HepG2 (cell line): ENCODE measurements around the gene ZNRF3. TPM values are rescaled to one million over a fixed set of nuclear protein-coding genes. Genes with fewer than 3 reads are reported as not detected.

Source experiments
- ATAC-seq: fragments of 200-7000 bp; cut with Tn5 transposase; 3 replicates; pipeline ENCODE4 v1.9.1; 2020; ENCODE audit warnings: mild to moderate bottlenecking, moderate library complexity
- BruUV-seq: library from RNA; stranded (reverse); fragments of 400-500 nt; replicated peaks from 2 replicates; lab custom pipeline; 2021; lab: Mats Ljungman, UMichigan
- CTCF ChIA-PET: fragments of 300-600 bp; formaldehyde crosslinking; extraction: SDS; loops from one replicate; lab custom pipeline; 2021; ENCODE audit warnings: low total read pairs, inconsistent platforms, low intra/inter-chr PET ratio; lab: Yijun Ruan, JAX
- POLR2A ChIA-PET: fragments of 350-600 bp; sonication (Branson Sonifier 250); formaldehyde crosslinking; loops from one replicate; lab custom pipeline; 2020; ENCODE audit warnings: antibody characterized with exemption, inconsistent platforms; lab: Yijun Ruan, JAX
- DNase-seq: peaks from one replicate; pipeline ENCODE4 v3.0.0-alpha.2; 2015; ENCODE audit warnings: low spot score
- FAIRE-seq: peaks from 3 replicates; lab custom pipeline; 2011; peaks lifted over from hg19 to GRCh38; lab: Jason Lieb, UNC
- H2AFZ ChIP-seq: one replicate; pipeline ENCODE4 v1.6.1; 2011; ENCODE audit warnings: low read length, inconsistent platforms
- H3K27ac ChIP-seq: fragments of 300-600 bp; 3 replicates; pipeline ENCODE4 v1.8.0; 2011; ENCODE audit warnings: mixed run types, mild to moderate bottlenecking, mixed read lengths, low read length, inconsistent platforms; ENCODE audit not compliant: insufficient read depth; ENCODE audit errors: extremely low read length
- H3K27me3 ChIP-seq, 2 experiments: fragments of 200-600 bp in 1 of 2; 2 replicates in 1 of 2; 3 replicates in 1 of 2; pipeline versions ENCODE4 v1.6.0 to v1.8.0; 2011; ENCODE audit warnings: low read length in 2 of 2, mild to moderate bottlenecking in 2 of 2, moderate library complexity in 2 of 2, inconsistent platforms in 1 of 2; ENCODE audit not compliant: insufficient read depth in 2 of 2, control insufficient read depth in 1 of 2
- H3K36me3 ChIP-seq, 2 experiments: fragments of 200-600 bp in 1 of 2; replicated peaks in 1 of 2; 2 replicates in 1 of 2; 3 replicates in 1 of 2; pipeline versions ENCODE4 v1.5.1 to v1.8.0; 2011; ENCODE audit warnings: low read length in 2 of 2, inconsistent platforms in 1 of 2; ENCODE audit not compliant: insufficient read depth in 2 of 2, control insufficient read depth in 1 of 2
- H3K4me1 ChIP-seq: 2 replicates; pipeline ENCODE4 v1.5.1; 2012; ENCODE audit warnings: low read length, inconsistent platforms; ENCODE audit not compliant: insufficient read depth
- H3K4me2 ChIP-seq: 2 replicates; pipeline ENCODE4 v1.6.0; 2011; ENCODE audit warnings: low read depth, low read length, inconsistent platforms
- H3K4me3 ChIP-seq, 3 experiments: fragments of 200-600 bp in 1 of 3; sonication (generic), shearing (Covaris generic) in 1 of 3; replicated peaks in 1 of 3; 2 replicates each; pipeline ENCODE4 v1.5.1; 2011 to 2016; ENCODE audit warnings: low read length in 3 of 3, inconsistent platforms in 2 of 3, low read depth in 2 of 3, mild to moderate bottlenecking in 2 of 3, control low read depth in 1 of 3, mixed read lengths in 1 of 3; ENCODE audit not compliant: insufficient read depth in 1 of 3
- H3K79me2 ChIP-seq: one replicate; pipeline ENCODE4 v1.6.1; 2011; ENCODE audit warnings: low read length, inconsistent platforms; ENCODE audit not compliant: insufficient read depth
- H3K9ac ChIP-seq: 2 replicates; pipeline ENCODE4 v1.6.0; 2011; ENCODE audit warnings: mild to moderate bottlenecking, low read depth, low read length, inconsistent platforms; ENCODE audit not compliant: insufficient read depth
- H3K9me3 ChIP-seq: 2 replicates; pipeline ENCODE4 v1.5.1; 2012; ENCODE audit warnings: mild to moderate bottlenecking, low read length
- H4K20me1 ChIP-seq: 2 replicates; pipeline ENCODE4 v1.6.0; 2011; ENCODE audit warnings: inconsistent platforms, mild to moderate bottlenecking, low read length, moderate library complexity; ENCODE audit not compliant: insufficient read depth
- CEBPG ChIP-seq: IDR thresholded peaks from 2 replicates; pipeline ENCODE4 v1.6.1; 2016
- FOXA1 ChIP-seq, 2 experiments: fragments of 450-650 bp in 1 of 2; sonication (generic) in 1 of 2; formaldehyde crosslinking in 1 of 2; IDR thresholded peaks; 2 replicates each; pipeline versions ENCODE4 v1.4.0 to v1.6.1; 2016 to 2020; ENCODE audit warnings: missing genetic modification reagents in 1 of 2
- FOXA3 ChIP-seq: IDR thresholded peaks from 2 replicates; pipeline ENCODE4 v1.6.1; 2016; ENCODE audit warnings: missing genetic modification reagents, missing compliant biosample characterization
- FOXJ3 ChIP-seq: sonication (generic); formaldehyde crosslinking; IDR thresholded peaks from 2 replicates; pipeline ENCODE4 v1.4.0; 2020; ENCODE audit warnings: missing genetic modification reagents, mild to moderate bottlenecking, borderline replicate concordance
- FOXP1 ChIP-seq, 2 experiments: fragments of 450-650 bp in 1 of 2; IDR thresholded peaks; 2 replicates each; pipeline ENCODE4 v1.6.1; 2017 to 2018; ENCODE audit warnings: antibody characterized with exemption in 1 of 2
- GATAD2A ChIP-seq: IDR thresholded peaks from 2 replicates; pipeline ENCODE4 v1.6.1; 2016
- ISL2 ChIP-seq: sonication (generic); formaldehyde crosslinking; IDR thresholded peaks from 2 replicates; pipeline ENCODE4 v1.5.0; 2020; ENCODE audit warnings: missing genetic modification reagents
- KMT2A ChIP-seq: sonication (generic); formaldehyde crosslinking; IDR thresholded peaks from 2 replicates; pipeline ENCODE4 v1.4.0; 2020; ENCODE audit warnings: missing genetic modification reagents
- MED1 ChIP-seq: sonication (generic); formaldehyde crosslinking; IDR thresholded peaks from 2 replicates; pipeline ENCODE4 v1.4.0; 2020; ENCODE audit warnings: missing genetic modification reagents
- RBM22 ChIP-seq: fragments of 200-400 bp; formaldehyde crosslinking; optimal IDR thresholded peaks from 2 replicates; pipeline ENCODE3; 2017; ENCODE audit warnings: mild to moderate bottlenecking, low read length, moderate library complexity
- SOX13 ChIP-seq, 3 experiments: fragments of 450-650 bp in 1 of 3; sonication (generic) in 1 of 3; formaldehyde crosslinking in 1 of 3; IDR thresholded peaks in 2 of 3; conservative IDR thresholded peaks in 1 of 3; 2 replicates each; pipeline versions ENCODE4 v1.5.0 to v1.6.1; 2016 to 2020; ENCODE audit warnings: antibody characterized with exemption in 1 of 3, mild to moderate bottlenecking in 1 of 3, missing compliant biosample characterization in 1 of 3, missing genetic modification reagents in 1 of 3, moderate library complexity in 1 of 3
- TBX2 ChIP-seq: sonication (generic); formaldehyde crosslinking; IDR thresholded peaks from 2 replicates; pipeline ENCODE4 v1.5.0; 2020; ENCODE audit warnings: missing genetic modification reagents, mild to moderate bottlenecking, borderline replicate concordance
- TFDP2 ChIP-seq: sonication (generic); formaldehyde crosslinking; IDR thresholded peaks from 2 replicates; pipeline ENCODE4 v1.4.0; 2020; ENCODE audit warnings: missing genetic modification reagents
- ZNF256 ChIP-seq: sonication (generic); formaldehyde crosslinking; conservative IDR thresholded peaks from 2 replicates; pipeline ENCODE4 v1.4.0; 2020; ENCODE audit warnings: missing genetic modification reagents
- ZNF44 ChIP-seq: sonication (generic); formaldehyde crosslinking; IDR thresholded peaks from 2 replicates; pipeline ENCODE4 v1.5.1; 2020; ENCODE audit warnings: mild to moderate bottlenecking, missing genetic modification reagents
- ZNF788 ChIP-seq: sonication (generic); formaldehyde crosslinking; IDR thresholded peaks from 2 replicates; pipeline ENCODE4 v1.5.0; 2020; ENCODE audit warnings: mild to moderate bottlenecking, missing genetic modification reagents, borderline replicate concordance
- in situ Hi-C: cut with HindIII; loops from 2 replicates; pipeline ENCODE4 v1.10.0; 2017; ENCODE audit warnings: low pct_unique_long_range_greater_than_20kb; ENCODE audit not compliant: extremely low pct_ligation_motif_present
- intact Hi-C: fragments of 100-400 bp; cut with micrococcal nuclease; formaldehyde crosslinking; loops from one replicate; pipeline ENCODE4 v1.10.0; 2022; ENCODE audit not compliant: unreplicated experiment
- polyA plus RNA-seq, 8 experiments: library from polyadenylated mRNA; depleted of rRNA in 3 of 8; stranded (reverse) in 7 of 8; unstranded in 1 of 8; fragments of >200 nt; fragmentation: Illumina TruSeq in 4 of 8; extraction: Trizol in 4 of 8; gene quantifications; 2 replicates each; pipeline versions ENCODE4 v1.2.1 to v1.2.3, GENCODE V29; 2011 to 2016; ENCODE audit warnings: low read depth in 4 of 8, missing spikeins in 1 of 8, mixed read lengths in 1 of 8; ENCODE audit not compliant: insufficient read depth in 1 of 8
- total RNA-seq, 5 experiments: library from RNA; depleted of rRNA; stranded (reverse); fragments of >200 nt; fragmentation: Illumina TruSeq; extraction: Trizol; gene quantifications; 2 replicates each; pipeline ENCODE4 v1.2.3, GENCODE V29; 2016; ENCODE audit warnings: low read depth in 1 of 5
- TF ChIP-seq, protein P1 (sequence below): IDR thresholded peaks from 2 replicates; pipeline ENCODE4 v1.4.0; 2020; ENCODE audit warnings: mild to moderate bottlenecking, missing genetic modification reagents
- TF ChIP-seq, protein P2 (sequence below): sonication (generic); IDR thresholded peaks from 2 replicates; pipeline ENCODE4 v1.6.1; 2016; ENCODE audit warnings: low read depth, borderline replicate concordance

The ZNRF3 gene
- total and polyA plus RNA-seq, 2 of the 13 experiments (the other 11 are each of a cell fraction or from before 2014, with no cell fraction given) = 20.3 to 36.7 TPM

DNA sequence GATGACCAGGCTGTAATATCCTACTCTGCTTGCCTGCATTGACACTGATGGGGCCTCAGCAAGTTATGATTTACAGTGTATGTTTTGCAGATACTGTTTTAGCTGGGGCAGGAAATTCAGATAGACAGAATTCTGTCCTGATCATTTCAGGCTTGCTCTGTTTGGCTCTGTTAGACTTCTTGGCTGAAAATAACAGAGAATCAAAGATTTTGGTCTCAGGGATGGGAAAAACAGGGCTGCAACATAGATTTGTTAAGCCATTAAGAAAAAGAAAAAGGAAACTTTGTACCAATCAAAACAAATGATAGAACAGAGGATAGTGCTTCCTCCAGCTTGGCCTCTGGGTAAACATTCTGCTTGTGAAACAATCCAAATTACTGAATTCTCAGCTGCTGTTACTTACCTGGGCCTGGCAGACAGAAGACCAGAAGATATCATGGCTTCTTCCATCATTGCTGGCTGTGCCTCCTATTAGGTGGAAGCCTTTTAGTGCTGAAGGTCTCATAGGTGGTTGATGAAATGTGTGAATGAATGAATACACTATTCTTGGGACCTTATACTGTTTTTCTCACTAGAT, 22.0 kb downstream of the ZNRF3 start:
- CTCF ChIA-PET = no interaction called here
- in situ Hi-C loops = no loop called here
- BruUV-seq = no TSS peak
- Histone ChIP-seq H4K20me1 (peaks cover 56% of the 10 kb centered on the region), H3K79me2 (peaks cover 98% of the 10 kb centered on the region), H3K4me1 (peaks cover 99% of the 10 kb centered on the region), H3K27ac (peak overlapping the region; percentile 36), H3K4me3 (no peak overlapping the region), H2AFZ (no peak overlapping the region), H3K9ac (0 out of 2 replicates have a peak overlapping the region, but pooled peaks have one; percentile 4), H3K4me2 (peak overlapping the region; percentile 29; the same call in 1 of the 2 replicates), H3K9me3 (no peaks in the 10 kb centered on the region), H3K36me3 (peaks cover 6 to 26% of the 10 kb centered on the region in 2 experiments), H3K27me3 (no peaks in the 10 kb centered on the region)
- intact Hi-C loops = no loop called here
- POLR2A ChIA-PET = interaction anchor here (0.8 to 1.2 kb wide), 4 partner anchors 15 to 130 kb away, joined by 3 to 4 read pairs (median 4); partner anchors contain the start of gene ZNRF3
- ATAC-seq (no peak), FAIRE-seq (no peak), DNase-seq (no peak)
- TF ChIP-seq ISL2 (CRISPR knock-in tag) (0 out of 2 replicates have a peak, but pooled peaks have one; percentile 13), SOX13 (IDR thresholded peaks at IDR 0.05) (no peak), SOX13 (CRISPR knock-in tag; conservative IDR thresholded peaks at IDR 0.05 in 1 of 2, IDR thresholded peaks at IDR 0.05 in 1 of 2) (peak in 1 of 2 experiments; percentile 55; a peak in 1 of 4 replicates), ZNF44 (no peak), FOXA1 (IDR thresholded peaks at IDR 0.05) (no peak), FOXA1 (CRISPR knock-in tag; IDR thresholded peaks at IDR 0.05) (0 out of 2 replicates have a peak, but pooled peaks have one; percentile 18), MED1 (CRISPR knock-in tag) (0 out of 2 replicates have a peak, but pooled peaks have one; percentile 16), FOXA3 (0 out of 2 replicates have a peak, but pooled peaks have one; percentile 34), KMT2A (CRISPR knock-in tag) (no peak), CEBPG (CRISPR knock-in tag) (0 out of 2 replicates have a peak, but pooled peaks have one; percentile 14), FOXP1 (IDR thresholded peaks at IDR 0.05) (no peak), FOXP1 (CRISPR knock-in tag; IDR thresholded peaks at IDR 0.05) (peak; percentile 24; the same call in 1 of the 2 replicates), GATAD2A (peak; percentile 49; the same call in 1 of the 2 replicates), FOXJ3 (CRISPR knock-in tag) (peak; percentile 31; the same call in 1 of the 2 replicates), RBM22 (peak; percentile 72), ZNF788 (CRISPR knock-in tag) (no peak), TFDP2 (CRISPR knock-in tag) (no peak), TBX2 (CRISPR knock-in tag) (0 out of 2 replicates have a peak, but pooled peaks have one; percentile 27), ZNF256 (no peak)
- TF ChIP-seq, protein P1, sequence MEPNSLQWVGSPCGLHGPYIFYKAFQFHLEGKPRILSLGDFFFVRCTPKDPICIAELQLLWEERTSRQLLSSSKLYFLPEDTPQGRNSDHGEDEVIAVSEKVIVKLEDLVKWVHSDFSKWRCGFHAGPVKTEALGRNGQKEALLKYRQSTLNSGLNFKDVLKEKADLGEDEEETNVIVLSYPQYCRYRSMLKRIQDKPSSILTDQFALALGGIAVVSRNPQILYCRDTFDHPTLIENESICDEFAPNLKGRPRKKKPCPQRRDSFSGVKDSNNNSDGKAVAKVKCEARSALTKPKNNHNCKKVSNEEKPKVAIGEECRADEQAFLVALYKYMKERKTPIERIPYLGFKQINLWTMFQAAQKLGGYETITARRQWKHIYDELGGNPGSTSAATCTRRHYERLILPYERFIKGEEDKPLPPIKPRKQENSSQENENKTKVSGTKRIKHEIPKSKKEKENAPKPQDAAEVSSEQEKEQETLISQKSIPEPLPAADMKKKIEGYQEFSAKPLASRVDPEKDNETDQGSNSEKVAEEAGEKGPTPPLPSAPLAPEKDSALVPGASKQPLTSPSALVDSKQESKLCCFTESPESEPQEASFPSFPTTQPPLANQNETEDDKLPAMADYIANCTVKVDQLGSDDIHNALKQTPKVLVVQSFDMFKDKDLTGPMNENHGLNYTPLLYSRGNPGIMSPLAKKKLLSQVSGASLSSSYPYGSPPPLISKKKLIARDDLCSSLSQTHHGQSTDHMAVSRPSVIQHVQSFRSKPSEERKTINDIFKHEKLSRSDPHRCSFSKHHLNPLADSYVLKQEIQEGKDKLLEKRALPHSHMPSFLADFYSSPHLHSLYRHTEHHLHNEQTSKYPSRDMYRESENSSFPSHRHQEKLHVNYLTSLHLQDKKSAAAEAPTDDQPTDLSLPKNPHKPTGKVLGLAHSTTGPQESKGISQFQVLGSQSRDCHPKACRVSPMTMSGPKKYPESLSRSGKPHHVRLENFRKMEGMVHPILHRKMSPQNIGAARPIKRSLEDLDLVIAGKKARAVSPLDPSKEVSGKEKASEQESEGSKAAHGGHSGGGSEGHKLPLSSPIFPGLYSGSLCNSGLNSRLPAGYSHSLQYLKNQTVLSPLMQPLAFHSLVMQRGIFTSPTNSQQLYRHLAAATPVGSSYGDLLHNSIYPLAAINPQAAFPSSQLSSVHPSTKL (CRISPR knock-in tag) = peak; percentile 28; the same call in 1 of the 2 replicates
- TF ChIP-seq, protein P2, sequence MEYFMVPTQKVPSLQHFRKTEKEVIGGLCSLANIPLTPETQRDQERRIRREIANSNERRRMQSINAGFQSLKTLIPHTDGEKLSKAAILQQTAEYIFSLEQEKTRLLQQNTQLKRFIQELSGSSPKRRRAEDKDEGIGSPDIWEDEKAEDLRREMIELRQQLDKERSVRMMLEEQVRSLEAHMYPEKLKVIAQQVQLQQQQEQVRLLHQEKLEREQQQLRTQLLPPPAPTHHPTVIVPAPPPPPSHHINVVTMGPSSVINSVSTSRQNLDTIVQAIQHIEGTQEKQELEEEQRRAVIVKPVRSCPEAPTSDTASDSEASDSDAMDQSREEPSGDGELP = peak; percentile 26; the same call in 1 of the 2 replicates
- TF ChIP-seq, all 625 proteins: peak for 13
